Cortex of kidney (tissue), 1 donor: ENCODE results near the gene KRTAP4-5.
"Not testable (repeated sequence)": the region's sequence is repeated elsewhere in the genome, so short reads cannot be mapped to it uniquely, and the experiment has no call there.

ENCODE experiments used
- DNase-seq: peaks from one replicate; lab custom pipeline; 2025; lab: John Stamatoyannopoulos, UW

KRTAP4-5 gene

GRCh38 chr17:41108728-41109386 lies 40.8 kb downstream of the KRTAP4-5 start:
- not testable (repeated sequence) for DNase-seq

- DNase-seq, result no peak
Observed at GRCh38 chr17:41107941-41108450, 41.6 kb downstream of the KRTAP4-5 start.

- not testable (repeated sequence) for DNase-seq
Observed at GRCh38 chr17:41105347-41105746, 44.3 kb downstream of the KRTAP4-5 start, which contains the start of gene KRTAP4-9. KRTAP4-9 (plus strand) TSS chr17:41105389; CDS start chr17:41105389, 0 bp downstream.

GRCh38 chr17:41104386-41105038 lies 45.1 kb downstream of the KRTAP4-5 start:
- not testable (repeated sequence) for DNase-seq

GRCh38 chr17:41103896-41104295 lies 45.7 kb downstream of the KRTAP4-5 start:
- no peak for DNase-seq

- no peak for DNase-seq
Observed at GRCh38 chr17:41101586-41102259, 47.9 kb downstream of the KRTAP4-5 start, which contains the start of gene KRTAP4-16. KRTAP4-16 (minus strand) TSS chr17:41102209; CDS start chr17:41102209, 0 bp downstream.

- not testable (repeated sequence) for DNase-seq
Observed at GRCh38 chr17:41099682-41100480, 49.7 kb downstream of the KRTAP4-5 start.
